Omental fat pad (tissue), 4 donors: ENCODE results near the gene DGKB. TPM values are rescaled to one million over a fixed set of nuclear protein-coding genes. Genes with fewer than 3 reads are reported as not detected.

Experiments
- ATAC-seq: fragments of 150-250 bp; one replicate; pipeline ENCODE4 v1.9.1; 2016; ENCODE audit warnings: mild to moderate bottlenecking, moderate library complexity; ENCODE audit not compliant: low FRiP score
- DNase-seq: peaks from one replicate; pipeline ENCODE4 v3.0.0-alpha.2; 2019; ENCODE audit warnings: low spot score
- total RNA-seq, 4 donors: library from RNA; depleted of rRNA; stranded (reverse); fragments of >200 nt; gene quantifications; one replicate each; pipeline ENCODE4 v1.1.0, GENCODE V29; 2016
- TF ChIP-seq, protein P1 (sequence below), 3 donors: fragments of 450-650 bp; IDR thresholded peaks; one replicate each; pipeline ENCODE4 v1.5.1; 2016 to 2017; ENCODE audit warnings: antibody characterized with exemption in 3 of 3, mild to moderate bottlenecking in 3 of 3, moderate library complexity in 2 of 3

DGKB gene
- total RNA-seq, 4 donors from 2014 or later, result 0.12 to 2.8 TPM; not detected in 2

DNA sequence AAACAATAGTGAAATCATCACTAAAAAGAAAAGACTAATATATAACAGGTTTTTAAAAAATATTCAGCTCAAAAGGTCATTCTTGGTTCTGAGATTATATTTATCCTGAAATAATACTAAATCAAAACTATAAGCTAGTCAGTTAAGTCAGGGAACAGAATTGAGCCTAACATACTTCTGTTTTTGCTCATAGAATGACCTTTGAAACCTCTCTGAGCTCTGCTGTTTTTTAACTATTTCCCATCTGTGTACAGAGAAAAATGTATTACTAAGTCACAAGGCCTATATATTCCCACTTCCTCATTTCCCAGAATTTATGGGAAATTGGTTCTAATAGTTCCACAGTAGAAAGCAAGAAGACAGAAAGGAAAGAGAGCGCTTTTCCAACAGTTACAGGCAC is 566.3 kb downstream of the DGKB start:
- TF ChIP-seq, protein P1, sequence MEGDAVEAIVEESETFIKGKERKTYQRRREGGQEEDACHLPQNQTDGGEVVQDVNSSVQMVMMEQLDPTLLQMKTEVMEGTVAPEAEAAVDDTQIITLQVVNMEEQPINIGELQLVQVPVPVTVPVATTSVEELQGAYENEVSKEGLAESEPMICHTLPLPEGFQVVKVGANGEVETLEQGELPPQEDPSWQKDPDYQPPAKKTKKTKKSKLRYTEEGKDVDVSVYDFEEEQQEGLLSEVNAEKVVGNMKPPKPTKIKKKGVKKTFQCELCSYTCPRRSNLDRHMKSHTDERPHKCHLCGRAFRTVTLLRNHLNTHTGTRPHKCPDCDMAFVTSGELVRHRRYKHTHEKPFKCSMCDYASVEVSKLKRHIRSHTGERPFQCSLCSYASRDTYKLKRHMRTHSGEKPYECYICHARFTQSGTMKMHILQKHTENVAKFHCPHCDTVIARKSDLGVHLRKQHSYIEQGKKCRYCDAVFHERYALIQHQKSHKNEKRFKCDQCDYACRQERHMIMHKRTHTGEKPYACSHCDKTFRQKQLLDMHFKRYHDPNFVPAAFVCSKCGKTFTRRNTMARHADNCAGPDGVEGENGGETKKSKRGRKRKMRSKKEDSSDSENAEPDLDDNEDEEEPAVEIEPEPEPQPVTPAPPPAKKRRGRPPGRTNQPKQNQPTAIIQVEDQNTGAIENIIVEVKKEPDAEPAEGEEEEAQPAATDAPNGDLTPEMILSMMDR (IDR thresholded peaks at IDR 0.05), result no peak
- ATAC-seq, result no peak
- DNase-seq, result no peak

DNA sequence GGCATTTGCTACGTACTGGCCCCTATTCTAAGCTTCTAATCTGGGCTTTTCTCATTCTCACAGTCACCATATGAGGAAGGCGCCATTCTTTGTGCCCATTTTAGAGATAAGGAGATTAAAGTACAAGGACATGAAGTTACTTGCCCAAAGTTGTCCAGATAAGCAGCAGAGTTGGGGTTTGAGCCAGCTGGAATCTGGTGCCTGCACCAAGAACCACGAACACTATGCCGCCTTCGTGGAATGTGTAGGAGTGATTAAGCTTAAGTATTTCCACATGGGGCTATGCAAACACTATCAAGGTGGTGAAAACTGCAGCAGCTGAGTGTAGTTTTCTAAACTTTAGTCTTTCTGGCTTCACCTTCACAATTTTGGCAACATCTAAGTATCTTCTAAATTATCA is 570.4 kb downstream of the DGKB start:
- peak; percentile 62 for ATAC-seq
- TF ChIP-seq, protein P1 (IDR thresholded peaks at IDR 0.05), result no peak
- DNase-seq, result no peak

DNA sequence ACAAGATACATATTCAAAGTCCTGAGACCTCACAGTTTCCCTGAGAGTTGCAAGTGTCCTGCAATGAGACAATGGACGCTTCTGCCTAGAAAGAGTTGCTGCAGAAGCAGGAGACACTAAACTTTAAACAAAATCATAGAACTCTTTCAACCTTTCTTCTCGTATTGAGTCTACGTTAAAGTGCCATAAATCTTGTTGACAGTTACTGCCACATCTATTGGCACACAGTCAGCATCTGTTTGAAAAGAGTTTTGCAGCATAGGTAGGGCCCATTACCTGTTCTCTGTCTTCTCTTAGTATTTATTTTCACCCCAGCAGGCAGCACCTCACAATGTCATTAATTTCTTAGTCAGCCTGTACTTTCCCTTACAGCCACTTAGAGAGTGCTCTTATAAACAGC is 577.8 kb downstream of the DGKB start:
- ATAC-seq, result no peak
- no peak for DNase-seq
- TF ChIP-seq, protein P1 (IDR thresholded peaks at IDR 0.05), result no peak

DNA sequence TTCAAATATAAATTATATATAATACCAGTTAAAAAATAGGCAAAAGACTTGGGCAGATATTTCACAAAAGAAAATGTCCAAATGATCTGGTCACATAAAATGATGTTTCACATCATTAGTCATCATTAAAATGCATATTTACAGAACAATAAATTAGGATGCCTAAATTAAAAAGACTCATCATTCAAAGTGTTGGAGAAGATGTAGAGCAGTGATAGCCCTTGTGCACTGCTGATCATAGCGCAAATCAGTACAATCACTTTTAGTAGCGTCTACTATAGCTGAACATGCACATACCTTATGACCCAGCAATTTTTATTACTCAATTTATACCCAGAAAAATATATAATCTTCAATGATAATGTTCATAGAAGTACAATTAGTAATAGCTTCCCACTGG is 579.8 kb downstream of the DGKB start:
- ATAC-seq, result no peak
- TF ChIP-seq, protein P1 (IDR thresholded peaks at IDR 0.05), result no peak
- no peak for DNase-seq

DNA sequence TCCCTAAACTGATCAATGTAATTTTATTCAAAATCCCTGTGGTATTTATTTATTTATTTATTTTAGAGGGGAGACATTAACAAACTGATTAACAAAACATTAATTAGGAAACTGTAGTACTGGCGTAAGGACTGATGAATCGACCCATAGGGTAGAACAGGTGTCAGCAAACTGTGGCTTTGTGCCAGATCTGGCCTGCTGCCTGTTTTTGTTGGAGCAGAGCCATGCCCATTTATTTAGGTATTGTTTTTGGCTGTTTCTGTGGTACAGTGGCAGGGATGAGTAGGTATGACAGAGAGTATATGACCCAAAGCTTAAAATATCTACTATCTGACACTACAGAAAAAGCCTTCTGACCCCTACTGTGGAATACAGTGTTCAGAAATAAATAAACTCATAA is 580.6 kb downstream of the DGKB start:
- no peak for ATAC-seq
- DNase-seq, result no peak
- TF ChIP-seq, protein P1 (IDR thresholded peaks at IDR 0.05), result no peak

DNA sequence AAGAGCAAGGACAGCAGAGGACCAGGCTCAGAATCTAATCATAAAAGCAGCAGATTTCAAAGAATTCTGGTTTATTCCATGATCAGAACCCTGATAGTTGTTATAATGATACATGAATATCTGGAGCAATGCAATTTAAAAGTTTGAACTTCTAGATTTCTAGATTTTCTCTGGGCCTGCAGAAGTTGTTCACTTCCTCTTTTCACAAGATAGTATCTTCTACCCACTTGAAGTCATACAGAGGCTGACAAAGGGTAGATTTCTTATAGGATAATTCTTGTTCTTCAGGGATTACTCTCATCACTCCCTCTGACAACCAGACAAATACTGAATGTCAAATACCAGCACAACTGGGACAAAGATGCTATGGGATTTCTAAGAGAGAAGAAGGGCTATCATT is 593.1 kb downstream of the DGKB start:
- TF ChIP-seq, protein P1 (IDR thresholded peaks at IDR 0.05), result no peak
- no peak for ATAC-seq
- DNase-seq, result no peak

DNA sequence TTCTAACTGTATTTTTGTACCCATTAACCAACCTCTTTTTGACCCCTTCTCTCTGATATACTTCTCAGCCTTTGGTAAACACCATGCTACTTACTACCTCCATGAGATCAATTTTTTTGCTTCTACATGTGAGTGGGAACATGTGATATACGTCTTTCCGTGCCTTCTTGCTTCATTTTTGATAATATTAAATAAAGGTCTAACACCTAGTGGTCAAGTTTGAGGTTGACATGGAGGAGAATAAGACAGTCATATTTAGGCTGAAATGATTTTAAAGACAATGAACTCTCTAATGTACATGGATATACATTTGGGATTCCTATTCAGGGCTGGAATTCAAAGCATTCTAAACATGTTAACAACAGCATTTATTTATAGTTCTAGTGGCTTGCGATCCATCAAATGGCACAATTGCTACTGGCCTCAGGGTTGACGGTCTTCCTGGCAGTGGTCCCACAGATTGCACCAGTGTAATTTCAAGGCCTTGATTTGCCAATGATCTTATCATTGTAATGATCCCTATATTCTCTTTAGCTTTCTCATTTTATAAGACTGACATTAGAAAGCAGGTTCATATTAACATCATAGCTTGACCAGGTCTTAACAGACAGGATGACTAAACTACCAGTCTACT is 597.2 kb downstream of the DGKB start:
- ATAC-seq (no peak), DNase-seq (no peak)
- TF ChIP-seq, protein P1 (IDR thresholded peaks at IDR 0.05), result no peak
